Amniotic stem cell (primary cell): ENCODE data around the gene UBL4A.
A peak's percentile ranks its signal among the peaks of the same experiment; 100 is the strongest.

Experiments used
- DNase-seq: peaks from one replicate; lab custom pipeline; 2025; lab: John Stamatoyannopoulos, UW

UBL4A gene

GRCh38 chrX:154437971-154438893 is 48.2 kb downstream of the UBL4A start:
- DNase-seq: no peak

GRCh38 chrX:154436983-154437752 is 49.2 kb downstream of the UBL4A start, which contains the start of gene GDI1:
GDI1 (plus strand) TSS chrX:154437154; CDS start chrX:154437255, 101 bp downstream.
- peak; percentile 0 for DNase-seq

- DNase-seq: no peak
These were observed 49.9 kb downstream of the UBL4A start for GRCh38 chrX:154436374-154436982.

GRCh38 chrX:154435171-154435733 is 51.2 kb downstream of the UBL4A start:
- DNase-seq: no peak

GRCh38 chrX:154434394-154435168 is 51.8 kb downstream of the UBL4A start:
- no peak for DNase-seq
